Ascending aorta (tissue), 2 donors: ENCODE results near the gene JPH3. TPM values are rescaled to one million over a fixed set of nuclear protein-coding genes. Genes with fewer than 3 reads are reported as not detected.

Source experiments
- DNase-seq, 2 donors: peaks; one replicate each; pipeline ENCODE4 v3.0.0-alpha.2; 2019; ENCODE audit warnings: low spot score in 2 of 2
- H3K27ac ChIP-seq, 2 donors: fragments of 200-600 bp; sonication (generic); one replicate each; pipeline ENCODE4 v1.5.1; 2016 to 2017; ENCODE audit warnings: mild to moderate bottlenecking in 1 of 2
- H3K27me3 ChIP-seq: fragments of 200-600 bp; sonication (generic); one replicate; pipeline ENCODE4 v1.5.1; 2017
- H3K36me3 ChIP-seq, 2 donors: fragments of 200-600 bp; sonication (generic); one replicate each; pipeline ENCODE4 v1.5.1; 2016
- H3K4me1 ChIP-seq, 2 donors: fragments of 200-600 bp; sonication (generic); one replicate each; pipeline ENCODE4 v1.5.1; 2016 to 2017; ENCODE audit warnings: mild to moderate bottlenecking in 1 of 2
- H3K4me3 ChIP-seq, 2 donors: fragments of 200-600 bp; sonication (generic); one replicate each; pipeline ENCODE4 v1.5.1; 2016 to 2017; ENCODE audit warnings: mild to moderate bottlenecking in 1 of 2
- H3K9me3 ChIP-seq, 2 donors: fragments of 200-600 bp; sonication (generic); one replicate each; pipeline ENCODE4 v1.5.1; 2016
- intact Hi-C: fragments of 100-400 bp; cut with DNase I; formaldehyde crosslinking; loops from one replicate; pipeline ENCODE4 v1.15.1; 2023
- total RNA-seq: library from RNA; depleted of rRNA; stranded (reverse); fragments of >200 nt; gene quantifications from one replicate; pipeline ENCODE4 v1.1.0, GENCODE V29; 2016
- TF ChIP-seq, protein P1 (sequence below), 3 experiments: fragments of 200-600 bp in 2 of 3; fragments of 450-650 bp in 1 of 3; sonication (generic) in 2 of 3; IDR thresholded peaks; one replicate each; pipeline ENCODE4 v1.5.1; 2016 to 2019; ENCODE audit warnings: antibody characterized with exemption in 3 of 3, mild to moderate bottlenecking in 1 of 3, moderate library complexity in 1 of 3

JPH3 gene
- total RNA-seq, 1 donor from 2014 or later: not detected

DNA sequence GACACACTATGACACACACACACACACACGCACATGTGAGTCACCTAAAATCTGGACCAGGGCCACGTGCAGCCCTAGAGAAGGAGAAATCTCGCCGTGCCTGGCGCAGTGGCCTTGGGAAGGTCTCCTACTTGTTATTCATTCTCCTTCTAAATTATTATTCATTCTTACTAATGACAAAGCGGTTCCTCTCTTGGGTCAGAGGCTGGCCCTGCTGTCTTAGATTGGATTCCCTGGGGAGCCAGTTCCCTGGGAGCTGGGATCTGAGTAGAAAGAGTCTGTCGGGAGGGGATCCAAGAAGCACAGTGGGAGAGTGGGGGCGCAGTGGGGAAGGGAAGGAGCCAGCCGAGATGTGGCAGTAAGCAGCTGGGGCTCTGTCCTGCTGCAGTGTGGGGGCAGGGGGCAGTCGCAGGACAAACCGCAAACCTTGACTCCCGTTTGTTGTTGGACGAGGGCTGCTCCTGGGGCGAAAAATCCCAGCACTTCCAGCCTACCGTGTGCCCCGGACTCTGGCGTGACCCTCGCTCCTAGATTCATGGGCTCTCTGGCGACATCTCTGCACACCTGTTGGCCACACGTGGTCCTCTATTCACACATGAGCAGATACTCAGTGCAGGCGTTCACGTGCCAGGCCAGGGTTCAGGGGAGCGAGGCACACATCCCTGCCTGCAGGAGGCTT lies 18.7 kb upstream of the JPH3 start:
- peaks cover 10 to 21% of the 10 kb centered on the region in 2 donors for H3K4me1 ChIP-seq
- peak overlapping the region; percentile 97 to 98 for H3K27ac ChIP-seq
- TF ChIP-seq, protein P1, sequence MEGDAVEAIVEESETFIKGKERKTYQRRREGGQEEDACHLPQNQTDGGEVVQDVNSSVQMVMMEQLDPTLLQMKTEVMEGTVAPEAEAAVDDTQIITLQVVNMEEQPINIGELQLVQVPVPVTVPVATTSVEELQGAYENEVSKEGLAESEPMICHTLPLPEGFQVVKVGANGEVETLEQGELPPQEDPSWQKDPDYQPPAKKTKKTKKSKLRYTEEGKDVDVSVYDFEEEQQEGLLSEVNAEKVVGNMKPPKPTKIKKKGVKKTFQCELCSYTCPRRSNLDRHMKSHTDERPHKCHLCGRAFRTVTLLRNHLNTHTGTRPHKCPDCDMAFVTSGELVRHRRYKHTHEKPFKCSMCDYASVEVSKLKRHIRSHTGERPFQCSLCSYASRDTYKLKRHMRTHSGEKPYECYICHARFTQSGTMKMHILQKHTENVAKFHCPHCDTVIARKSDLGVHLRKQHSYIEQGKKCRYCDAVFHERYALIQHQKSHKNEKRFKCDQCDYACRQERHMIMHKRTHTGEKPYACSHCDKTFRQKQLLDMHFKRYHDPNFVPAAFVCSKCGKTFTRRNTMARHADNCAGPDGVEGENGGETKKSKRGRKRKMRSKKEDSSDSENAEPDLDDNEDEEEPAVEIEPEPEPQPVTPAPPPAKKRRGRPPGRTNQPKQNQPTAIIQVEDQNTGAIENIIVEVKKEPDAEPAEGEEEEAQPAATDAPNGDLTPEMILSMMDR (IDR thresholded peaks at IDR 0.05): no peak
- no peaks in the 10 kb centered on the region for H3K36me3 ChIP-seq
- no peak for DNase-seq
- intact Hi-C loops: loop anchor here (5.0 kb wide), 2 partner anchors 41 to 1026 kb away; partner anchors contain the start of gene MTHFSD
- no peak overlapping the region for H3K4me3 ChIP-seq
- H3K27me3 ChIP-seq: no peaks in the 10 kb centered on the region
- H3K9me3 ChIP-seq: no peaks in the 10 kb centered on the region

DNA sequence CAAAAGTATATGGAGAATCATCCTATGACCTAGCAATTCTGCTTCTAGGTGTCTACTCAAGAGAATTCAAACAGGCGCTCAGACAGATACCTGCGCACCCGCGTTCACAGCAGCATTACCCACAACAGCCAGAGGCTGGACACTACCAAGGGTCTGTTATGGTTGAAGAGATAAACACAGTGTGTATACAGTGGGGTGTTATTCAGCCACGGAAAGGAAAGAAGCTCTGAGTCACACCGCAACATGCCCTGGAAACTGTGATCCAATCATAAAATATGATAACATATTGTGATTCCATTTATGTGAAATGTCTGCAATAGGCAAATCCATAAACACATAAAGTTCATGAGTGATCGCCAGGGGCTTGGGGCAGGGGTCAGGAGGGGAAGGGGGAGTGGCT lies 18.0 kb upstream of the JPH3 start:
- intact Hi-C loops: loop anchor here (5.0 kb wide), 2 partner anchors 42 to 1027 kb away; partner anchors contain the start of gene MTHFSD
- no peak for DNase-seq
- TF ChIP-seq, protein P1 (IDR thresholded peaks at IDR 0.05): no peak
- no peaks in the 10 kb centered on the region for H3K36me3 ChIP-seq
- H3K4me3 ChIP-seq: no peak overlapping the region
- H3K27ac ChIP-seq: no peak overlapping the region
- H3K9me3 ChIP-seq: no peaks in the 10 kb centered on the region
- H3K4me1 ChIP-seq: peaks cover 10 to 25% of the 10 kb centered on the region in 2 donors
- no peaks in the 10 kb centered on the region for H3K27me3 ChIP-seq

DNA sequence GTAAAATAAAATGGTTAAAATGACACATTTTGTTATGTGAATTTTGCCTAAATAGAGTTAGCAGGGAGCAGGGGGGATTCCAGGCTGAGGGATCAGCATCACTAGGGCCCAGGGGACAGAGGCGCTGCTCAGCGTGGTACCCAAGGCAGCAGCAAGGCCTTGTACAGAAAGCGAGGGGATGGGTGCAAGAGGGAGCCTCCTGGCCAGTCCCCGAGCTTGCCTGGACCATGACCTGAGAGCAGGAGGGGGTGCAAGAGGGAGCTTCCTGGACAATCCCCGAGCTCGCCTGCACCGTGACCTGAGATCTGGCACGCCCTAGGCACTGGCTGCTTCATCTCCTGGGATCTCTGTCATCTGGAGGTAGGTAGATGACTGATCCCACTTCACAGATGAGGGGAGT lies 17.3 kb upstream of the JPH3 start:
- DNase-seq: no peak
- Histone ChIP-seq H3K27ac (no peak overlapping the region), H3K9me3 (no peaks in the 10 kb centered on the region), H3K4me1 (peaks cover 10 to 25% of the 10 kb centered on the region in 2 donors), H3K27me3 (no peaks in the 10 kb centered on the region), H3K4me3 (no peak overlapping the region), H3K36me3 (no peaks in the 10 kb centered on the region)
- TF ChIP-seq, protein P1 (IDR thresholded peaks at IDR 0.05): no peak
- intact Hi-C loops: loop anchor here (5.0 kb wide), 2 partner anchors 43 to 1028 kb away; partner anchors contain the start of gene MTHFSD

DNA sequence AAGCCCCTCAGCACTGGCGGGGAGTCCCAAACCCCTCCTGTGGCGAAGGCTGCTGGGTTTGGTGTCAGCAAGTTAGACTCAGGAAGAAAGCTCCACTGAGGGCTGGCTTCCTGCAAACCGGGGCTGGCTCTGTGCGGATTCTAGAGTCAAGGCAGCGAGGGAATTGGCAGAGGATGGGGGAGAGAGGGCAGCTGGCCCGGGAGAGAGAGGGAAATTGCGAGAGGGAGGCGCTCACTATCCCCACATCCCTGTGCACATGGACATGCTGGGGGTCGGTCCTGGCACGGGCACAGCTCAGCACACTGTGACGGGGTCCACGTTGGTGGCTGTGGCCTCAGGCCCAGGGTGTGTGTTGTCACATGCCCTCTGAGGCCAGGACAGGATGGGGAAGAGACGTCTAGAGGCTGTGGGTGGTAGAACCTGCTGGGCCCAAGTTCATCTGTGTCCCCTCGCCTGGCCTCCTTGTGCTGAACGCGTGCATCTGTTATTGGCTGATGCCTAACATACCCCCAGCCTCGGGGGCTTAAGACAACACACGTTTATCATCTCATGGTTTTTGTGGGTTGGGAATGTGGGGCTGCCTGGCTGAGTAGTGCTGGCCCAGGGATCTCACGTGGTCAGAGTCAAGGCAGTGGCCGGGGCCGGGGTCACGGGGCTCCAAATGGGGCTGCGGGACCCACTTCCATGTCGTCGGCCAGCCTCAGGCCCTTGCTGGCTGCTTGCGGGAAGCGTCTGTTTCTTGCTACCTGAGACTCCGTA lies 16.7 kb upstream of the JPH3 start:
- H3K4me3 ChIP-seq: no peak overlapping the region
- no peaks in the 10 kb centered on the region for H3K36me3 ChIP-seq
- intact Hi-C loops: no loop called here
- DNase-seq: no peak
- peaks cover 10 to 25% of the 10 kb centered on the region in 2 donors for H3K4me1 ChIP-seq
- no peaks in the 10 kb centered on the region for H3K9me3 ChIP-seq
- H3K27ac ChIP-seq: no peak overlapping the region
- no peaks in the 10 kb centered on the region for H3K27me3 ChIP-seq
- TF ChIP-seq, protein P1 (IDR thresholded peaks at IDR 0.05): no peak

- H3K4me1 ChIP-seq: peaks cover 10 to 22% of the 10 kb centered on the region in 2 donors
- no peak overlapping the region for H3K4me3 ChIP-seq
- H3K27me3 ChIP-seq: no peaks in the 10 kb centered on the region
- H3K27ac ChIP-seq: no peak overlapping the region
- no peaks in the 10 kb centered on the region for H3K36me3 ChIP-seq
- intact Hi-C loops: no loop called here
- TF ChIP-seq, protein P1 (IDR thresholded peaks at IDR 0.05): no peak
- DNase-seq: no peak
- no peaks in the 10 kb centered on the region for H3K9me3 ChIP-seq
Observed at GRCh38 chr16:87586201-87586782, 16.0 kb upstream of the JPH3 start.
